Transverse colon (tissue), 4 donors: ENCODE measurements around the gene PPP1R9B. TPM values are rescaled to one million over a fixed set of nuclear protein-coding genes. Genes with fewer than 3 reads are reported as not detected.

ENCODE experiments used
- DNase-seq: peaks from one replicate; pipeline ENCODE4 v3.0.0-alpha.2; 2019
- H3K27ac ChIP-seq, 4 donors: fragments of 200-600 bp; sonication (generic); 2 replicates each; pipeline ENCODE4 v1.5.1; 2016 to 2018; ENCODE audit warnings: inconsistent platforms in 4 of 4
- H3K27me3 ChIP-seq: fragments of 200-600 bp; sonication (generic); 2 replicates; pipeline ENCODE4 v1.5.1; 2017; ENCODE audit warnings: inconsistent platforms
- H3K36me3 ChIP-seq, 4 donors: fragments of 200-600 bp; sonication (generic); 2 replicates each; pipeline ENCODE4 v1.5.1; 2017 to 2019; ENCODE audit warnings: inconsistent platforms in 4 of 4
- H3K4me1 ChIP-seq, 4 donors: fragments of 200-600 bp; sonication (generic); 2 replicates each; pipeline ENCODE4 v1.5.1; 2017 to 2020; ENCODE audit warnings: inconsistent platforms in 4 of 4
- H3K4me3 ChIP-seq, 4 donors: fragments of 200-600 bp; sonication (generic); 1 replicate in 1 of 4; 2 replicates in 3 of 4; pipeline versions ENCODE4 v1.5.1 to v1.6.1; 2017 to 2019; ENCODE audit warnings: inconsistent platforms in 4 of 4
- H3K9me3 ChIP-seq, 2 donors: fragments of 200-600 bp; sonication (generic); 2 replicates each; pipeline ENCODE4 v1.5.1; 2017 to 2019; ENCODE audit warnings: inconsistent platforms in 2 of 2
- CTCF ChIP-seq, 5 experiments: fragments of 200-600 bp in 3 of 5; fragments of 450-650 bp in 2 of 5; sonication (generic) in 3 of 5; IDR thresholded peaks; 1 replicate in 2 of 5; 2 replicates in 3 of 5; pipeline ENCODE4 v1.5.1; 2016 to 2017; ENCODE audit warnings: antibody characterized with exemption in 5 of 5, inconsistent platforms in 3 of 5, mild to moderate bottlenecking in 2 of 5, moderate library complexity in 1 of 5
- EP300 ChIP-seq: sonication (generic); formaldehyde crosslinking; IDR thresholded peaks from one replicate; pipeline ENCODE4 v1.6.1; 2017; ENCODE audit warnings: antibody characterized with exemption, low read depth
- POLR2A ChIP-seq: fragments of 450-650 bp; IDR thresholded peaks from one replicate; pipeline ENCODE4 v1.6.1; 2016; ENCODE audit warnings: antibody characterized with exemption, mild to moderate bottlenecking, moderate library complexity
- POLR2AphosphoS5 ChIP-seq, 3 donors: sonication (generic); formaldehyde crosslinking; IDR thresholded peaks; one replicate each; pipeline ENCODE4 v1.6.1; 2016; ENCODE audit warnings: antibody characterized with exemption in 3 of 3
- WGBS, 2 donors: methylation state at CpG; one replicate each; pipeline ENCODE4 v1.1.5; 2018; ENCODE audit warnings: low coverage in 1 of 2; 5-methylcytosine and 5-hydroxymethylcytosine counted together
- in situ Hi-C, 4 donors: fragments of 200-750 bp; cut with MboI; loops; one replicate each; pipeline versions ENCODE4 v1.15.0 to v1.15.1; 2017; ENCODE audit warnings: low sequenced_read_pairs in 3 of 4, low pct_ligation_motif_present in 1 of 4, low pct_unique_long_range_greater_than_20kb in 1 of 4
- intact Hi-C: fragments of 100-400 bp; cut with DNase I; formaldehyde crosslinking; loops from one replicate; pipeline ENCODE4 v1.15.1; 2023; ENCODE audit warnings: low total_unique reads
- total RNA-seq, 4 donors: library from RNA; depleted of rRNA; stranded (reverse); fragments of >200 nt; gene quantifications; one replicate each; pipeline ENCODE4 v1.1.0, GENCODE V29; 2016

Gene PPP1R9B
- total RNA-seq, 4 donors from 2014 or later, result 19.0 to 29.9 (median 27.7) TPM

GRCh38 chr17:50129728-50130558 is 20.5 kb downstream of the PPP1R9B start, which contains the start of gene SAMD14:
Gene SAMD14, minus strand, starts transcription at chr17:50130160. Its CDS starts 5,201 bp downstream, at chr17:50124959.
- 2% methylated on average over 29 of the region's 84 CpGs; no CpG with 5 or more reads in 1 of the 2 donors for WGBS, 2 donors
- peak within 1 kb of the TSS in 3 of 4 donors; percentile 1 to 15 (median 7) for H3K27ac ChIP-seq
- intact Hi-C loops, result no loop called here

DNA sequence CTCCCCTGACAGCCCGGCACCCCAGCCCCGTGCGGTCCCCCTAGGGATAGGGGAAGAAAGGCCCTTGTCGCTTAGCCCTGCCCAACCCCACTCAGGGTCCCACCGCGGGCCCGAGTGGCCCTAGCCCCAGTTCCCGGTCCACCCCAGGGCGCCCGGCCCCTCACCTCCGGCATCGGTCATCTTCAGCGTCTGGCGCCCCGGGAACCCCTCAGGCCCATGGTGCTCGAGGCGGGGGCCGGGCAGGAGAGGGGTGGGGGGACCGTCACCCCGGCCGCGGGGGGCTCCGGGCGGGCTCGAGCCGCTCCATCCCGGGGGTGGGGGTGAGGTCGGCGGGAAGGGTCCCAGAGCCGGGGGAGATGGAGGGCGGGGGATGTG is 21.1 kb downstream of the PPP1R9B start:
- TF ChIP-seq EP300 (no peak), CTCF (IDR thresholded peaks at IDR 0.05) (no peak), POLR2AphosphoS5 (IDR thresholded peaks at IDR 0.05) (no peak), POLR2A (no peak)
- H3K36me3 ChIP-seq, result peaks cover 0 to under 1% (median 0%) of the 10 kb centered on the region in 4 donors
- DNase-seq, result no peak
- H3K4me1 ChIP-seq, result peaks cover 10 to 47% (median 28%) of the 10 kb centered on the region in 4 donors
- in situ Hi-C loops, result no loop called here
- intact Hi-C loops, result no loop called here
- peak overlapping the region in 2 of 4 donors; percentile 1 to 7 for H3K27ac ChIP-seq
- WGBS, 2 donors, result 3% methylated on average over 16 of the region's 31 CpGs; no CpG with 5 or more reads in 1 of the 2 donors
- peaks cover 32% of the 10 kb centered on the region for H3K27me3 ChIP-seq
- H3K4me3 ChIP-seq, result peak overlapping the region; percentile 10 to 48 (median 34)
- H3K9me3 ChIP-seq, result no peaks in the 10 kb centered on the region

More at GRCh38 chr17:50129728-50130558, 20.5 kb downstream of the PPP1R9B start, which contains the start of gene SAMD14:
- Histone ChIP-seq H3K4me1 (peaks cover 10 to 47% (median 28%) of the 10 kb centered on the region in 4 donors), H3K36me3 (peaks cover 0 to 5% (median 0%) of the 10 kb centered on the region in 4 donors), H3K4me3 (peak within 1 kb of the TSS; percentile 10 to 48 (median 34)), H3K9me3 (no peaks in the 10 kb centered on the region), H3K27me3 (peaks cover 32% of the 10 kb centered on the region)
- TF ChIP-seq EP300 (no peak), POLR2AphosphoS5 (IDR thresholded peaks at IDR 0.05) (no peak), CTCF (IDR thresholded peaks at IDR 0.05) (no peak), POLR2A (no peak)
- in situ Hi-C loops, result no loop called here
- DNase-seq, result no peak

GRCh38 chr17:50128441-50129352 is 21.8 kb downstream of the PPP1R9B start:
- intact Hi-C loops, result no loop called here
- Histone ChIP-seq H3K9me3 (no peaks in the 10 kb centered on the region), H3K4me3 (peak overlapping the region; percentile 10 to 48 (median 34)), H3K4me1 (peaks cover 10 to 47% (median 25%) of the 10 kb centered on the region in 4 donors), H3K27me3 (peaks cover 32% of the 10 kb centered on the region), H3K36me3 (no peaks in the 10 kb centered on the region), H3K27ac (peak overlapping the region in 3 of 4 donors; percentile 1 to 15 (median 7))
- DNase-seq, result no peak
- in situ Hi-C loops, result no loop called here
- 11 to 18% methylated on average over 11 to 32 of the region's 32 CpGs for WGBS, 2 donors
- TF ChIP-seq EP300, result no peak
- no peak for TF ChIP-seq POLR2A

DNA sequence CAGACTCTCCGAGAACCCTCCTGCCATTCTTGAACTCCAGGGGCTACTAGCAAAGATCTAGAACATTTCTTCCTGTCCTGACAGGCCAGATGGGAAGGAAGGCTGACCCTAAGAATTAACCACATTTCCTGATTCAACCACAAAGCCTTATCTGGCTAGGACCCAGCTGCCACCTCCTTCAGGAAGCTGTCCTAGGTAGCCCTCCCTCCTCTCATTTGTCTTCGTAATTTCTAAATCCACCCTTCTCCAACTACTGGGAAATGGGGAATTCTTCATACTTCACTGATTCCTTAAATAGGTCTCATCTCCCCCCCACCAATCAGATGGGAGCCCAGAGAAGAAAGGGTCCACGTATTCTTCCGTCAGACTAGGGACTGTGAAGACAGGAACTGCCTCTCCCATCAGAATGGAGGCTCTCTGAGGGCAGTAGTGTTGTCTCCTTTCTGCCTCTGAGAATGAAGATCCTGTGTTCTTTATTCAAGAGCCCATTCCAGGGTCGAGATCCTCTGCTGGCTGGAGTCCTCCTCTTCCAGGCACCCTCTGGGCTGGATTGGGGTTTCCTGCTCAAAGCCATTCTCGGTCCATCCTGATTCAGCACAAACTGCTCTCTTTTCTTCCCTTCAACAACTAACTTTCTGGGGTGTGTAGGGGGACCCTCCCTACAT is 22.6 kb downstream of the PPP1R9B start:
- H3K27me3 ChIP-seq, result peaks cover 32% of the 10 kb centered on the region
- no peak for TF ChIP-seq CTCF (IDR thresholded peaks at IDR 0.05)
- no peak for TF ChIP-seq POLR2A
- TF ChIP-seq EP300, result no peak
- no peak for TF ChIP-seq POLR2AphosphoS5 (IDR thresholded peaks at IDR 0.05)
- in situ Hi-C loops, result no loop called here
- intact Hi-C loops, result no loop called here
- H3K4me3 ChIP-seq, result no peak overlapping the region
- no peaks in the 10 kb centered on the region for H3K9me3 ChIP-seq
- H3K4me1 ChIP-seq, result peaks cover 10 to 45% (median 20%) of the 10 kb centered on the region in 4 donors
- H3K27ac ChIP-seq, result no peak overlapping the region
- WGBS, 2 donors, result 32 to 50% methylated on average over 3 to 6 of the region's 6 CpGs
- DNase-seq, result no peak
- no peaks in the 10 kb centered on the region for H3K36me3 ChIP-seq
